HG02884 (cell line): ENCODE data around the gene MYBPH.

Experiments used
- ATAC-seq: cut with Tn5 transposase; IDR thresholded peaks from one replicate; pipeline ENCODE4 v1.9.1; 2021; ENCODE audit warnings: mild to moderate bottlenecking, moderate library complexity; ENCODE audit not compliant: unreplicated experiment

Gene MYBPH

DNA sequence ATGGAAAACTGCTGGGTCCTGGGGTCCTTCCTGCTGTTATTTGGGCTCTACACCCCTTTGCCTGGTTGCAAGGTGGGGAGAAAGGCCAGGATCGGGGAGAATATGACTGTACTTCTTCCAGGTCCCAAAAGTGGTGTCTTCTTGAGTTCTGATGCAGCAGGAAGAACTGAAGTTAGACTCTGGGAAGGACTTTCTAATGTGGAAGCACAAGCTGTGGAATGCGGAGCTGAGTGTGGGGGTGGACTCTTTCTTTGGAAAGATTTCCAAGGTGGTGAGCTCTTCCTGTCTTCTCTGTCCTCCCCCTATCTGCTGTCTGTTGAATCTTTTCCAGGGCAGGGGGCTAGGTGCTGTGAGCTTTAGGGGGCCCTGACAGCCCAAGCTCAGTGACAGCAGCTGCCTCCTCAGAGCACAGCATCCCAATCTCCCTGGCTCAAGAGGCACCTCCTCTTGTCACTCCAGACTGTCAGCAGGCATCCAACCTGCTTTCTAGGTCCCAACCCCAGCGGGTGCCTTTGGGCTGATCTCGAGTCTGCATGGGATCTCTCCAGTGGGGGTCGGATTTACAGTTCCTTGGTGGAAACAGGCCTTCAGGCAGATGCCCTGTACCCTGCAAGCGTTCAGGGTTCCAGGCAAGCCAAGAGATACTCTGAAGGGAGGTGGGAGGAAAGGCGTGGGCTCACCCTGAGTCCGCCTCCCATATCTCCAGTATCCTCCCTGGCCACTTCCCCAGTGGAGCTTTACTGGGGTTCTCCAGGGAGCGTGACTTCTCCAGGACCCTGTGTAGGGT is 24.9 kb downstream of the MYBPH start:
- no peak for ATAC-seq

DNA sequence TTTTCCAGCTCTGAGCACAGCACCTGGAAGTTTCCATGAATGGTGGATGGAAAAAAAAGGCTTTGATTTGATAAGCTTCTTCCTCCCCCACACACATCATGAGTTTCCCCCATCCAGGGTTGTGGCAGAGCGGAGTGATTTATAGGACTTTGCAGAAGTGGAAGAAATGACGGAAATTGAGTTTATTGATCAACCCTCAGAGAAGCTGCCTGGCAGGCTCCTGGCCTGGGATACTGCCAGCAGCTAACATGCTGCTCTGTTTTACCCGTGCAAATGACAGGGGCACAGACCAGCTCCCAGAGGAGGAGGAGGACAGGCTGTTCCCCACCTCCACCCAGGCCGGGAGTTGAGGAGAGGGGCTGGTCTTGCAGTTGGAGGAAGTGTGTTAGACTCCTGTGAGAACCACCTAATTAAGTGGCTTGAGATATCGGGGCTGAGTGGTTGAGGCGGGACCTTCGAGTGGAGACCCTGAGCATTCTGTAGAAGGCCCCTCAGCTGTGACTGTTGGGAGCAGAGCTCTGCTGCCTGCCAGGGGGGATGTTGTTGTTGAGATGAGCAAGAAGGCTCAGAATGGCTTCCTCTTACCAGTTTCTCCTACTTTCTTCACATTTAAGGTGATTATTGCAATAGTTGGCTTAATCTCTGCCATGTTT is 26.3 kb downstream of the MYBPH start:
- ATAC-seq = no peak

DNA sequence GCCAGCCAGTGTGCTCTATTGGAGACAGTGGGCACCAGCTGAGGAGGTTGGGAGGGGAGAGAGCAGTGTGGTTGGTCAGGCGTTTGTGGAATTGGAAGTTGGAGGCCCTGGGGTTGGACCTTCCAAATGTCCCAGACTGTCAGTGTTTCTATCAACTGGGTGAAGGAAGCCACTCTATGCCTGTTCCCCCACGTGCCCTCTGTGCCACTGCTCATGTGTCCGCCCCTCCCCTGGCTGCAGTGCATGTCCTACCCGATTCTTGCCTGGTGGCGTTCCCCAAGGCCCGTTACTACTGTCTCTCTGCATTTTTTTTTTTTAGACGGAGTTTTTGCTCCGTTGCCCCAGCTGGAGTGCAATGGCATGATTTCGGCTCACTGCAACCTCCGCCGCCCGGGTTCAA is 27.0 kb downstream of the MYBPH start:
- ATAC-seq = no peak

DNA sequence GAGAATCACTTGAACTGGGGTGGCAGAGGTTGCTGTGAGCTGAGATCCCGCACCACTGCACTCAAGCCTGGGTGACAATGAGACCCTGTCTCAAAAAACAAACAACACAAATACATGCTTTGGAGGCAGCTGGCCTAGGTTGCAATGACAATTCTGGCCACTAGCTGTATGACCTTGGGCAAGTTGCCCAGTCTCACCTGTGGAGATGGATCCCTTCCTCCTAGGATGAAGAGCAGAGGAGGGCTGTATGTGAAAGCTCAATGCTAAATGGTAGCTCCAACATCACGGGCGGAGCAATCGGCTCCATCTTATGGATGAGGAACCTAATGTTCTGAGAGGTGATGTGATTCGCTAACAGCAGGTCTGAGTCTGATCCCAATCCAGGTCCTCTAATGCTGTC is 27.5 kb downstream of the MYBPH start:
- no peak for ATAC-seq

DNA sequence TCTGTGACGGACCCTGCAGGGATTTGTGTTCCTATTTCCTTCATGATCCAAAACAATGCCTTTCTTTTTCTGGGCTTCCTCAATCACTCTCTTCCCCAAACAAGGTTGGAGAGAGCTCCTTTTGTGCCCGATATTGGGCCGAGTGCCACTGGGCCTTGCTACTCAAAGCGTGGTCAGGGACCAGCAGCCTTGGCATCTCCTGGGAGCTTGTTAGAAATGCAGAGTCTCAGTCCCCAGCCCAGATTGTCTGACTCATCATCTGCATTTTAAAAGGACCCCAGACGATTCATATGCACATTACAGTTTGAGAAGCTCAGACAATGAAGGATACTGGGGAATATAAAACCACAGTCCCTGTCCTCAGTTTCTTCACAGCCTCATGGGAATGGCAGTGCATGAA is 28.2 kb downstream of the MYBPH start:
- ATAC-seq = no peak

DNA sequence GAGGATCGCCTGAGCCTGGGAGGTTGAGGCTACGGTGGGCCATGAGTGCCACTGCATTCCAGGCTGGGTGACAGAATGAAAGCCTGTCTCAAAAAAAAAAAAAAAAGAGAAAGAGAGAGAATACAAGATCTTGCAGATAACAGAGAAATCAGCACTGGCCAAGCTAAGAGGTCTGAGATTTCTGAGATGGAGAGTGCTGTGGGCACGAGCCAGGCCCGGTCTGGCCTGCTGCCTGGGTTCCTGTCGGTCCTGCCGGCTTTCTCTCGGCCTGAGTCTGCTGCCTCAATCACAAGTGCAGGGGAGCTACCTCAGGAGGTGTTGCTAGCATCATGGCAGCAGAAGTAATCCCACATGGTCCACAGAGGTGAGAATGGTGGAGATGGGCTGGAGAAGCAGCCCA is 29.1 kb downstream of the MYBPH start:
- no peak for ATAC-seq

DNA sequence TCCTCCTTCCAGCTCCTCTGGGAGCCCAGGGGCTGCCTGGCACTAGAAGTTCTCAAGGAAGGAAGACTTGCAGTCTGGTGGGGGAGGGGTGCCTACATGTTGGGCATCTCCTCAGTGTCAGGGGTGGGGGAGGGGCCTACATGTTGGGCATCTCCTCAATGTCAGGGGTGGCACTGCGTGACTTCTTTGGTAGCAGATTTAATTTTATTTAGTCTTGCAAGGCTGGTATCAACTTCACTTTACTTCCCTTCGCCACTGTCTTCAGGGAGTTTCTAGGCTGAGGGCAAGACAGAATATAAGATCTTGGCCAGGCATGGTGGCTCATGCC is 29.6 kb downstream of the MYBPH start:
- ATAC-seq = no peak

DNA sequence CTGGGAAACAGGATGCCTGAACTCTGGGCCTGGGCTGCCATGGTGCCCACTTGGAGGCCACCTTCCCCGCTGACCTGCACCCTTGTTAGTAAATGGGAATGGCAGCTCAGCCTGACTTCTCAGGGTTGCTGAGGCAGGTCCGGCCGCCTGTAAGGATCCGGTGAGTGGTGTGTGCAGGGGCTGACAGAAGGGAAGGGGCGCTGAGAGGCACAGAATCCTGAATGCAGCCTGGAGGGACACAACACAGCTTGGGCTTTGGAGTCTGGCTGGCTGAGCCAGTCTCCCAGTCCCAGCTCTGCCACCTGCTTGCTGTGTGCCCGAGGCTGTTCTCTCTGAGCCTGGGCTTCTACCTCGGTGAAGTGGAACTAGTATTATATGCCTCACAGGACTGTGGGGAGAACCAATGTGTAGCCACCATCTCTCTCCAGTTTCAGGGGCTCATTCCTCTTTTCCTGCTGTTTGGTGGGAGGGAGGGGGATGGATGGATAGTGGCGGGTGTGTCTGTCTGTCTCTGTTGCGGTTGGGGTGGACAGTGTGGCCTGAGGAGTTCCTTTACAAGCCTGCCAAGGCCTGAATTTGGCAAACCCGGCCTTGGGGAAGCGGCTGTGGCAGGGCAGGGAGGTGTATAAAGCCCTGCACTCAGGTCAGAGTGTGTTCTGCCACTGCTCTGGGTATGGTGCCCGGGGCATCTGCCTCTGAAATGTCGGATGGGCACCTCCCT is 30.1 kb downstream of the MYBPH start:
- ATAC-seq = no peak

DNA sequence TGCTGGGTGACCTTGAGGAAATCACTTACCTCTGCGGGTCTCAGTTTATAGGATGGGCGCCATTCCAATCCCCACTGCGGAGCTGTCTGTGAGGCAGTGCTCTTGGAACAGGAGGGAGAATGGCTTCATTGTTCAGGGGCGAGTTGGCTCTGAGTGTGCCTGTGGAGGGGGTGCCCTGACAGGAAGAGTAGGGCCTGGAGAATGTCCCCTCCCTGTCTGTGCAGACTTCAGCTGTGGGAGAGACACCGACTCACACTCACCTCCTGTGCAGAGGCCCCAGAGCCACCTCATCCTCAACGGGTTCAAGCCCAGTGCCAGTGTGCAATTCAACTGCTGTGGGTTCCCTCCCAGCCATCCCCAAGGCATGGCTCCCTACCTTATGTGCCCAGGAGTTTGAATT is 31.0 kb downstream of the MYBPH start:
- no peak for ATAC-seq

DNA sequence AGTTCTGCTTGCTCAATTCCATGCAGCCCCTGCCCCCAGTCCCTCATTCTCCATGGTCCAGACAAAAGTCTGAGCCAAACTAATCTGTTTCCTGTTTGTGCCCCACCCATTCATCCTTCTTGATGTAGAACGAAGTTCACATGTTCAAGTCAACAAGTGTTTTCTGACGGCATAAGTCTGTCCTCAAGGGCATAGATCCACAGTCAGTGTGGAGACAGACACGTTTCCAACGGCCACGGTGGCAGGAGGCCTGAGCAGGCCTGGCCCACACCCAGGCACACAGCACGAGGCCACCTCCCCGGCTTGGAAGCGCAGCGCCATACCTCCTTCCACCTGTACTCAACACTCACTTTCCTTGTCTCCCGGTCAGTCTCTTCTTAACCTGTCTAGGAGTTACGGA is 32.0 kb downstream of the MYBPH start:
- ATAC-seq = no peak

DNA sequence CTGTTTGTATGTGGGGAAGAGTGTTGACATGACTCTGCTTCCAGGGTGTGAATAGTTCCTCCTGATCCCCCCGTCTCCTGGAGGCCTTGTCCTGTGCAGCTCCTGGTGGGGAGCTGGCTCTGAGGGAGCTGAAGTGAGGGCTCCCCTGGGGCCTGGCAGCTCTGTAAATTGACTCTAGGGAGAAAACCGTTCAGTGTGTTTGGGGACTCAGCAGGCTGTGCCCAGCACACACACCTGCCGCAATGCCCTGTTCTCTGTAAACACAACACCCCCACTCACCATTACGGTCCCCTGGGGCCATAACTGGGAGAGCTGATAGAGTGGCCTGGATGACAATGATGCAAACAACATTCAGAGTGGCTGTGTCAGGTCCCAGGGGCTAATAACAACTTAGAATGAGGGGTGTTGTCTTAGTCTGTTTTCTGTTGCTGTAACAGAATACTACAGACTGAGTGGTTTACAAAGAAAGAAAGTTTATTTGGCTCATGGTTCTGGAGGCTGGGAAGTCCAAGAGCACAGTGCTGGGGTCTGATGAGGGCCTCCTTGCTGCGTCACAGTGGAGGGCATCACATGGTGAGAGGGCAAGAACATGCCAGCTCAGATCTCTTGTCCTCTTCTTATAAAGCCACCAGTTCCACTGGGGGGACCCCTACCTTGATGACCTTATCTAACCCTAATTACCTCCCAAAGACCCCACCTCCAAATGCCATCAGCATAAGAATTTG is 32.8 kb downstream of the MYBPH start:
- no peak for ATAC-seq

DNA sequence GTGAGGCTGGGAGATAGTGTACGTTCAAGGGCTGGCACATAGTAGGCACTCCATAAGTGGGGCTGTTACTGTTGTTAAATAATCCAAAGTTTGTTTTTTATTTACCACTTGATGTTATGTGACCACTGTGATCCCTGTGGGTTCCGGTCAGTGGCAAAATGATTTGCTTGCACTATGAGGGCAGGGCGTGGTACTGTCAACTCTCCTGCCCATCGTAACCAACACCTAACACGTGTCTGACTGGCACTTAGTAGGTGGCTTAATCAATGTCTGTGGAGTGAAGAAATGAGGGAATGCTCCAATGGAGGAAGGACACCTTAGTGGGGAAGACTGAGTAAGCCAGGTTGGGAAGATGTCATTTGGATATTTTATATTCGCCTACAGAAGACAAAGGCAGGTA is 33.5 kb downstream of the MYBPH start:
- no peak for ATAC-seq

DNA sequence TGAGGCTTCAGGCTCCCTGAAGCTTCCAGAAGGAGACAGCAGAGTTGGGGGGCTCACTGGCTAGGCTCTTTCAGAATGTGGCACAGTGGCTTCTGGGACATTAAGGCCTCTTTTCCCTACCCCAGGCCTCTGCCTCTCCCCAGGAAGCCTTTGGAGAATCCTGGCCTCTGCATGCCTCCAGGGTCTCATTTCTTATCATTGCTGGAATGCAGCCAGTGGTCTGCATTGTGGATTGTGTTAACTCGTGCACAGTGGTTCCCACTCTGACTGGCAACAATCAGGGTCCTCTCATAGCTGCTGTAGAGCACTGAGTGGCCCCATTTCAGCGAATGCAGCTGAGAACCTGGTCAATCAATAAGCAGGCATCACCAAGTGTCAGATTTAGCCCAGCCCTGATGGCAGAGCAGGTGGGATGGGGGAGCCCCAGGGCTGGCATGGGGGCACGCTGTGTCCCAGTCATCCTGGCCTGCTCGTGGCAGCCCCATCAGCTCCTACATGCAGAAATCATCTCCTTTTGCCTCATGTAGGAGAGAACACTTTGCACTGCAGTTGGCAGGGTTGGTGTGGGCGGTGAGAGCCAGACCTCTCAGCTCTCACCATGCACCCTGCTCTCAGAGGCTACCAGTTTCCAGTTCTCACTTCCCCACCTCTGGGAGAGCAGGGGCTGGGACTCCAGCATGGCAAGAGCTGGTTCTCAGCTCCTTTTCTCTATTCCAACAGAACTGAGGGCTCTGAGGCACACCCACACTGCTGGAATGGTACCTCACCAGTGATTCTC is 34.7 kb downstream of the MYBPH start:
- no peak for ATAC-seq

DNA sequence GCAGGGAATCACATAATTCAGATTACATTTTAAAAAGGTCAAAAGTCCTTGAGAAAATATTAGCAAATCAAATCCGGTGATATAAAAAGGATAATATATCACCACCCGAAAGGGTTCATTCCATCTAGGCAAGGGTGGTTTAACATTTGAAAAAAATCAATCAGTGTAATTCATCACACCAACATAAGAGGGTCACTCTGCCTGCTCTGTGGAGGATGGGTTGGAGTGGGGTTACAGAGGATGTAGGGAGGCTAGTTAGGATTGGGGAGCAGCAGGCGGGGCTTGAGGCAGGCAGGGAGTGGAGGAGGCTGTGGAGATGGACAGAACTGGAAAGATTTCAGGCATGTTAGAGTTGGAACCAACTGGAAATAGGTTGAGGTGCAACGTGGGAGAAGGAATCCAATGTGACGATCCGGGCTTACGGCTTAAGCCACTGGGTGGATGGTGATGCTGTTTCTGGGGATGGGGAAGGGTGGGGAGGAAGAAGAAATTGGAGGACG is 35.6 kb downstream of the MYBPH start:
- no peak for ATAC-seq

DNA sequence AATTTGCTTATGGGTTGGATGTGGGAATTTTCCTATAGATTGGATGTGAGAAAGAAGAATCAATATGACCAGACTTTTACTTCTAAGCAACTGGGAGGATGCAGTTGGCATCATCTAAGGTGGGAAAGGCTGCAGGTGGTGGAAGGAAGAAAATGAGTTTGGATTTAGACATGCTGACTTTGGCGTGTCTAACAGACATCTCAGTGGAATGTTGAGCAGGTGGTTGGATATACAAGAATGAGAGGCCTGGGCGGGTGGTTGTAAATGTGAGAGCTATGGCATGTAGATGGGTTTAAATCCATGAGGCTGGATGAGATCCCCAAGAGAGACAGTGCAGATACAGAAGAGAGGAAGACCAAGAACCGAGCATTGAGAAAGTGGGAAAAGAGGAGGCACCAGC is 37.6 kb downstream of the MYBPH start:
- no peak for ATAC-seq

DNA sequence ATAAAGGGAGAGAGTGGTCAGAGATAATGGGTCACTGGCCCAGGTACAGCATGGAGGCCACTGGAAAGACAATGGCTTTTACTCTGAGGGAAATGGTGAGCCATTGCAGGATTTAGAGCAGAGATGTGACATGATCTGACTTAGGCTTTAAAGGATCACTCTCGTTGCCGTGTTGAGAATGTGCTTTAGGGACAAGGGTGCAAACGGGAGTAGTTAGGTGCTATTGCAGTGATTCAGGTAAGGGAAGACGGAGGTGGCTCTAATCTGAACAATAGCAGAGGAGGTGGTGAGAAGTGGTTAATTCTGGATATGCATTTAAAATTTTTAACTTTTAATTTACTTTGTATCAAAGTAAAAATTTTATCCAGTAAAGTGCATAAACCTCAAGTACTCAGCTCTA is 38.3 kb downstream of the MYBPH start:
- ATAC-seq = no peak

DNA sequence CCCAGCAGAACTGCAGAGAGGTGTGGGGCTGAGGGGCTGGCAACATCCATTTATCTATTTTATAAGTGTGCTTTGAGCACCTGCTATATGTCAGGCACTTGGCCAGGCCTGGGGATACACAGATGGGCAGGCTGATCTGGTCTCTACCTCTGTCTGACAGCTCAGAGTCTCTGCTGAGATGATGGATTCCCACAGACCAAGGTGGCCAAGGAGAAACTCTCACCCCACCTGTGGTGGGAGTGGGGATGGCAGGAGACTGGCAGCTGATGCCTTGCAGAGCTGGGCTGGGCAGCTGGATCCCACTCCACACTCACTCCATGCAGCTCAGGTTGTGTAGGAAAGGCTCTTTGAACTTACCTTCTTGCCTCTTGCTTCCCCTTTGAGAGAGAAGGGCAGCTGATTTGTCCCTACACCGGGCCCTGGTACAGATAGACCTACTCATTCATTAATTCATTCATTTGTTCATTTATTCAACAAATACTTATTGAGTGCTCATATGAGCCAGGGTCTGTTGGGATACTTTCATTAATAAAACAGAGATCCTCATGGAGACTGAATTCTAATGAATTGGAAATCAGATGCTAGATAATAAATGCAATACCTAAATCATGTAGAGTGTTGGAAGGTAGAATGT is 39.1 kb downstream of the MYBPH start:
- ATAC-seq = no peak

DNA sequence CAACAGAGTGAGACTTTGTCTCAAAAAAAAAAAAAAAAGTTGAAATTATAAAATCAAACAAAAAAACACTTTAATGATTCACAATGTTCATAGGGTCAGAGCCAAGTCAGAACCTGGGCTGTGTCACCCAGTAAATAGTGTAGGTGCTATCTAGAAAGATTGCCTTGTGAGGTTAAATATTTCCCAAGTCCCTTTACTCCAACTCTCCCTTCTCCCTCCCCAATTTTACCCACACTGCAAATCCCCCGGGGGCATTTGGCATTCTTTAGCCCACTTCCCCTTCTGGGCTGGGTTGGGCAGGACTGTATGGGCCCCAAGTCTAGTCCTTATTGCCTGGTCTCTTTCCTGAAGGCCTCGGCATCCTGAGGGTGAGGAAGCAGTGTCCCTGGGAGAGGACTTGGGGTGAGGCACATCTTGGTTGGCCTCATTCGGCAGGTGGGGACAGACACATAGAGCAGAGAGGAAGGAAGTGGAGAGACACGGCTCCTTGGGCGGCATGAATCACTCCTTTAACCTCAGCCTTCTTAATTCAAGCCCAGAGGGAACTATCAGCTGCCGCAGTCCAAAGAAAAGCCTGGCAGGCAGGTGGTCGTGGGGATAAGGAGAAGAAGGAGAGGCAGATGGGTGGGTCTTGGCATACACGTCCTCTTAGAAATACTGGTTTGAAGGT is 39.9 kb downstream of the MYBPH start:
- no peak for ATAC-seq

DNA sequence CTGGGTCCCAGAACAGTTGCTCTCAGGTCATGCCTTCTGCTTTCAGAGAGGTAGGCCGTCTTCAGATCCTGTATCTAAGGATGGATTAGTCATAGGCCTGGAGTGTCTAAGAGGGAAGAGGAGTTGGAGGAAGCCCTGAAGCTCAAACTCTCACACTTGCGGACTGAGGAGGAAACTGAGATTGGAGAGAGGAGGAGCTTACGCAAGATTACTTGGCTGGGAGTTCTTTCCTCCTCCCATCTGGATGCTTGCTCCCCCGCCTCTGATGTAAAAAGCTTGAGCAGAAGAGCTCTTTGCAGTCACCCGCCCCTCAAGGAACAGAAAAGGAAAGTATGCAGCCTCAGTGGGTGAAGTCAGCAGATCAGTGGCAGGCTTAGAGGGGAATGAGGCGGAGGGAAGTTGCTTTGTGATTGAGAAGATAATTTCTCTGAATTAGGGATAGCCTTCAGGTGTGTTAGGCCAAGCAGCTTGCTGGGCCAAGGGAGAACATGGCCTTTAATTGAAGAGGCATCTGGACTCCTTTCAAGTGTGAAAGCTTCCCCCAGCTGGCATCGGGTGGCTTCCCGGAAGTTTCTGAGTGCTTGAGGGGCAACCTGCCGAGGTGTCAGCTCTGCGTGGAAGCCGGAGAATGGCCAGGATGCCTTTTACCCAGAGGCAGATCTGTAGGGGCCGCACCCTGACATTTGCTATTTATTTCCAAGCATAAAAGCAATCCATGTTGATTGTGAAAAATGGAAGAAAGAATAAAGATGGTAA is 41.5 kb downstream of the MYBPH start:
- ATAC-seq = no peak
